Right lobe of liver (tissue), 6 donors: ENCODE measurements around the gene TECPR1. TPM values are rescaled to one million over a fixed set of nuclear protein-coding genes. Genes with fewer than 3 reads are reported as not detected.
A peak's percentile ranks its signal among the peaks of the same experiment; 100 is the strongest.

Source experiments
- ATAC-seq, 4 donors: fragments of 200-7000 bp; cut with Tn5 transposase; one replicate each; pipeline ENCODE4 v1.9.1; 2020; ENCODE audit warnings: mild to moderate bottlenecking in 4 of 4, moderate library complexity in 4 of 4
- DNase-seq, 3 donors: peaks; one replicate each; pipeline ENCODE4 v3.0.0-alpha.2; 2020
- H3K27ac ChIP-seq, 3 donors: fragments of 200-600 bp; one replicate each; pipeline ENCODE4 v1.8.0; 2022
- H3K27me3 ChIP-seq, 2 donors: fragments of 200-600 bp; one replicate each; pipeline ENCODE4 v1.8.0; 2022
- H3K36me3 ChIP-seq, 4 donors: fragments of 200-600 bp; sonication (generic) in 1 of 4; one replicate each; pipeline versions ENCODE4 v1.5.1 to v1.8.0; 2017 to 2022; ENCODE audit warnings: control low read depth in 1 of 4
- H3K4me1 ChIP-seq, 4 donors: fragments of 200-600 bp; sonication (generic) in 1 of 4; one replicate each; pipeline versions ENCODE4 v1.5.1 to v1.8.0; 2017 to 2022; ENCODE audit warnings: control low read depth in 1 of 4
- H3K4me3 ChIP-seq, 3 donors: fragments of 200-600 bp; one replicate each; pipeline ENCODE4 v1.8.0; 2022
- H3K9me3 ChIP-seq, 4 donors: fragments of 200-600 bp; sonication (generic) in 1 of 4; one replicate each; pipeline versions ENCODE4 v1.5.1 to v1.8.0; 2017 to 2022; ENCODE audit warnings: control low read depth in 1 of 4
- POLR2A ChIP-seq: fragments of 450-650 bp; IDR thresholded peaks from one replicate; pipeline ENCODE4 v1.6.1; 2017; ENCODE audit warnings: antibody characterized with exemption, mild to moderate bottlenecking
- WGBS: methylation state at CpG from one replicate; pipeline ENCODE4 v1.1.6; 2018; ENCODE audit warnings: low coverage, low lambda C conversion rate; ENCODE audit not compliant: insufficient coverage; ENCODE audit errors: missing lambda C conversion rate; 5-methylcytosine and 5-hydroxymethylcytosine counted together
- intact Hi-C, 2 donors: fragments of 100-400 bp; cut with DNase I; formaldehyde crosslinking; loops; one replicate each; pipeline versions ENCODE4 v1.11.2 to v1.14.1; 2022
- total RNA-seq, 6 experiments: library from RNA; depleted of rRNA in 2 of 6; stranded (reverse); fragments of >200 nt in 2 of 6; fragmentation: NEBNext Ultra II Directional in 3 of 6; extraction: Animal tissue kit (Norgen Biotek cat#: 25700) in 3 of 6; gene quantifications; one replicate each; pipeline versions ENCODE4 v1.1.0 to v1.2.4, GENCODE V29; 2016 to 2023
- TF ChIP-seq, protein P1 (sequence below), 4 donors: fragments of 200-600 bp in 3 of 4; fragments of 450-650 bp in 1 of 4; IDR thresholded peaks; one replicate each; pipeline versions ENCODE4 v1.5.1 to v1.8.0; 2016 to 2022; ENCODE audit warnings: antibody characterized with exemption in 4 of 4, mild to moderate bottlenecking in 2 of 4
- donor health status: DM: no; HTN: yes; CAD: no.
- donor health status: DM: no; HTN: no; CAD: no.
- donor health status: DM: no; HTN: no; CAD: no.
- donor health status: DM: no; HTN: yes; CAD: no.
- donor health status: DM: no; HTN: yes; CAD: no.

TECPR1 gene
- total RNA-seq, 6 experiments from 2014 or later: 9.4 to 14.9 (median 12.4) TPM

DNA sequence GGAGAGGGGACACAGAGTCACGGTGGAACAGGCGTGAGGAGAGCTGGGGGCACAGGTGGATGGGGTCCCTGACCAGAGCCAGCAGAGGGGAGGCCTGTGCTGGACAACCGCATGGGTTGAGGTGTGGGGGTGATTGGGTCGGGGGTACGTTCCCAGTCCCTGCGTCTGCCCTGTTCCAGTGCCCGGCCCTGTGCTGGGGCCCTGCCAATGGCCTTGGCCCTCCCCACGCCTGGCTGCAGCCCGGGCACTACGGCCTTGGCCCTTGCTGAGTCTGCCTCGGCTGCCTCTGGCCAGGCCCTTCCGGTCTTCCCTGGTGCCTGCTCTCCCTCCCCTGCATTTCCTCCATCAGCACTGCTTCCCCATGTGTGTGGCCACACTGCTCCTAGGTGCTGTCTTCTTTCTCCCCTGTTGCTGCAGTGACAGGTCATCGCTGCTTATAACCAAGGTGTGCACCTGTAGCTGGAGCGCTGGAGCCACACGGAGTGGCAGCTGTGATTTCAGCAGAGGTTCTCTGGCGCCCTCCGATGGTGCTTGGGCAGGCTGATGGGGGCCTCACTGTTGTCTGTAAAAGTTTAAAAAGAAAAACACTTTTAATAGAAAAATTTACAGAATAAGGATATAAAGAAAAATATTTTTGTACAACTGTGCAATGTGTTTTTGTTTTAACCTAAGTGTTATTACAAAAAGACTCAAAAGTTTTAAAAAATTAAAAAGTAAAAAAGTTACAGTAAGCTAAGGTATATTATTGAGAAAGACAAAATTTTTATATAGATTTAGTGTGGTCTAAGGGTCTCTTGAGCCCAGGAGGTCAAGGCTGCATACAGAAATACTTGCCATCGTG is 86.0 kb downstream of the TECPR1 start:
- Histone ChIP-seq H3K36me3 (peaks cover 0 to 2% (median 0%) of the 10 kb centered on the region in 4 donors), H3K4me3 (peak overlapping the region in 1 of 3 donors; percentile 19), H3K9me3 (no peaks in the 10 kb centered on the region), H3K27me3 (no peaks in the 10 kb centered on the region), H3K4me1 (peaks cover 0 to 29% (median 10%) of the 10 kb centered on the region in 4 donors), H3K27ac (peak overlapping the region in 1 of 3 donors; percentile 25)
- DNase-seq (peak; percentile 77 to 80 (median 78)), ATAC-seq (peak; percentile 82 to 88 (median 84))
- intact Hi-C loops: loop anchor here in 1 of 2 donors (5.0 kb wide), 2 partner anchors 64 to 144 kb away; no protein-coding TSS in a partner anchor
- WGBS: 25% methylated on average over 6 of the region's 18 CpGs
- TF ChIP-seq, protein P1, sequence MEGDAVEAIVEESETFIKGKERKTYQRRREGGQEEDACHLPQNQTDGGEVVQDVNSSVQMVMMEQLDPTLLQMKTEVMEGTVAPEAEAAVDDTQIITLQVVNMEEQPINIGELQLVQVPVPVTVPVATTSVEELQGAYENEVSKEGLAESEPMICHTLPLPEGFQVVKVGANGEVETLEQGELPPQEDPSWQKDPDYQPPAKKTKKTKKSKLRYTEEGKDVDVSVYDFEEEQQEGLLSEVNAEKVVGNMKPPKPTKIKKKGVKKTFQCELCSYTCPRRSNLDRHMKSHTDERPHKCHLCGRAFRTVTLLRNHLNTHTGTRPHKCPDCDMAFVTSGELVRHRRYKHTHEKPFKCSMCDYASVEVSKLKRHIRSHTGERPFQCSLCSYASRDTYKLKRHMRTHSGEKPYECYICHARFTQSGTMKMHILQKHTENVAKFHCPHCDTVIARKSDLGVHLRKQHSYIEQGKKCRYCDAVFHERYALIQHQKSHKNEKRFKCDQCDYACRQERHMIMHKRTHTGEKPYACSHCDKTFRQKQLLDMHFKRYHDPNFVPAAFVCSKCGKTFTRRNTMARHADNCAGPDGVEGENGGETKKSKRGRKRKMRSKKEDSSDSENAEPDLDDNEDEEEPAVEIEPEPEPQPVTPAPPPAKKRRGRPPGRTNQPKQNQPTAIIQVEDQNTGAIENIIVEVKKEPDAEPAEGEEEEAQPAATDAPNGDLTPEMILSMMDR (IDR thresholded peaks at IDR 0.05): peak; percentile 74 to 90 (median 80)
- TF ChIP-seq POLR2A: no peak

Other genes starting within 250 kb of the TECPR1 start
- gene LMTK2, start 145.4 kb downstream of the TECPR1 start, total RNA-seq: 10 to 100 TPM in 5 of 6 experiments, 1 to 10 TPM in 1; 9.4 to 16.7 (median 13.9) TPM
- gene BHLHA15, start 40.8 kb downstream of the TECPR1 start, total RNA-seq: 10 to 100 TPM in 2 of 6 experiments, 1 to 10 TPM in 4; 2.3 to 25.9 (median 5.3) TPM
- gene BRI3, start 29.5 kb upstream of the TECPR1 start, total RNA-seq: 100 to 1,000 TPM in 4 of 6 experiments, 10 to 100 TPM in 2; 34.7 to 160 (median 137) TPM
- 10 to 100 TPM in 5 of 6 experiments, 1 to 10 TPM in 1; 9.1 to 29.5 (median 25.2) TPM for gene BAIAP2L1, start 148.9 kb upstream of the TECPR1 start, total RNA-seq